HG03457 (cell line): ENCODE results near the gene PCARE.

Source experiments
- ATAC-seq: cut with Tn5 transposase; IDR thresholded peaks from one replicate; pipeline ENCODE4 v1.9.1; 2021; ENCODE audit warnings: moderate number of reproducible peaks; ENCODE audit not compliant: unreplicated experiment

PCARE gene

GRCh38 chr2:29039718-29040480 lies 34.4 kb downstream of the PCARE start:
- no peak for ATAC-seq

- no peak for ATAC-seq
Measured at GRCh38 chr2:29035016-29035745, 39.1 kb downstream of the PCARE start.

GRCh38 chr2:29033656-29034055 lies 40.7 kb downstream of the PCARE start:
- ATAC-seq, result no peak

GRCh38 chr2:29033172-29033571 lies 41.2 kb downstream of the PCARE start:
- no peak for ATAC-seq

- ATAC-seq, result no peak
Measured at GRCh38 chr2:29032189-29032588, 42.1 kb downstream of the PCARE start.

- no peak for ATAC-seq
Measured at GRCh38 chr2:29031046-29031445, 43.3 kb downstream of the PCARE start.

GRCh38 chr2:29025711-29026110 lies 48.6 kb downstream of the PCARE start:
- ATAC-seq, result no peak

GRCh38 chr2:29024882-29025430 lies 49.4 kb downstream of the PCARE start:
- no peak for ATAC-seq

GRCh38 chr2:29023188-29023587 lies 51.1 kb downstream of the PCARE start:
- ATAC-seq, result no peak

- ATAC-seq, result no peak
Measured at GRCh38 chr2:29022679-29023078, 51.6 kb downstream of the PCARE start.

- ATAC-seq, result no peak
Measured at GRCh38 chr2:29021886-29022285, 52.4 kb downstream of the PCARE start.

- no peak for ATAC-seq
Measured at GRCh38 chr2:29017716-29018435, 56.4 kb downstream of the PCARE start.

GRCh38 chr2:29016504-29016903 lies 57.8 kb downstream of the PCARE start:
- no peak for ATAC-seq

GRCh38 chr2:29015701-29016470 lies 58.4 kb downstream of the PCARE start:
- ATAC-seq, result no peak

- no peak for ATAC-seq
Measured at GRCh38 chr2:29014811-29015421, 59.4 kb downstream of the PCARE start.

GRCh38 chr2:29014331-29014730 lies 60.0 kb downstream of the PCARE start:
- no peak for ATAC-seq

- ATAC-seq, result no peak
Measured at GRCh38 chr2:29013057-29013780, 61.1 kb downstream of the PCARE start.

GRCh38 chr2:29012211-29012681 lies 62.1 kb downstream of the PCARE start:
- no peak for ATAC-seq
